Activated CD4-positive, alpha-beta T cell treated with anti-CD3 and anti-CD28 coated beads, Interleukin-2, amount 50 U/mL, for 1 hour (primary cell): ENCODE results near the gene RNF212.
"Not testable (repeated sequence)": the region's sequence is repeated elsewhere in the genome, so short reads cannot be mapped to it uniquely, and the experiment has no call there.

ENCODE experiments used
- DNase-seq: peaks from one replicate; pipeline ENCODE4 v3.0.0-alpha.2; 2020

RNF212 gene

DNA sequence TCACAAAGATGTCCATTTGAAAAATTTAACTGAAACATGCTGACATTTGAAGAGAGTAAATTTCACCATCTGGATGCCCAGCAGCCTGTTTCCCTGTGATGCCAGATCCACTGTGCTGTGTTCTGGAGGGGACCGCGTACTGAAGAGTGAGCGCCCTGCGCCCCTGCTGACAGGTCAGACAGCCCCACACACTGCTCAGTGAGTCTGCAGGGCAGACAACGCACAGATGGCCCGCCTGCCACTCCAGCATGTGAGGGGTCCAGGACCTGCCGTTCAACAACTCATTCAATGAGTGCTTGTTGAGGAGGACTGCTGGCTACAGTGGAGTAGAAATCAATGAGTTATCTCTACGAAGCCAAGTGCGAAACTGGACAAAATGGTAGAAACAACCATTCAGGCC is 52.7 kb downstream of the RNF212 start:
- DNase-seq, result no peak

DNA sequence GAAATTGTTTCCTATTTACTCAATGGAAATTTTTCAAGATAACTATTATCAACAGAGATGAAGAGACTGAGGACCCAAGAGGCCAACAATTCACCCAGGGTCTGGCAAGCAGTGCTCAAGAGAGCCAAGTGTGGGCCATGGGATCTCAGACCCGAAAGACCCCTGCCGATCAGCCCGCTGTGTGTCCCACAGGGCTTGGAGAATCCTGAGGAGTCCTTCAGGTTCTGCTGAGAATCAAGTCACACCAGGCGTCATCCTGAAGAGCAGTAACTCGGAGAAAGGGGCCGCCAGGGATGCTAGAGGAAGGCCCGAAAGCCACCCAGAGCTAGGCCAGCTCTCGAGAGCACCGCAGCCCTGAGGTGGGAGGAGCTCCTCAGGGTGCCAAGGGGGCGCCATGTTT is 53.2 kb downstream of the RNF212 start:
- no peak for DNase-seq

DNA sequence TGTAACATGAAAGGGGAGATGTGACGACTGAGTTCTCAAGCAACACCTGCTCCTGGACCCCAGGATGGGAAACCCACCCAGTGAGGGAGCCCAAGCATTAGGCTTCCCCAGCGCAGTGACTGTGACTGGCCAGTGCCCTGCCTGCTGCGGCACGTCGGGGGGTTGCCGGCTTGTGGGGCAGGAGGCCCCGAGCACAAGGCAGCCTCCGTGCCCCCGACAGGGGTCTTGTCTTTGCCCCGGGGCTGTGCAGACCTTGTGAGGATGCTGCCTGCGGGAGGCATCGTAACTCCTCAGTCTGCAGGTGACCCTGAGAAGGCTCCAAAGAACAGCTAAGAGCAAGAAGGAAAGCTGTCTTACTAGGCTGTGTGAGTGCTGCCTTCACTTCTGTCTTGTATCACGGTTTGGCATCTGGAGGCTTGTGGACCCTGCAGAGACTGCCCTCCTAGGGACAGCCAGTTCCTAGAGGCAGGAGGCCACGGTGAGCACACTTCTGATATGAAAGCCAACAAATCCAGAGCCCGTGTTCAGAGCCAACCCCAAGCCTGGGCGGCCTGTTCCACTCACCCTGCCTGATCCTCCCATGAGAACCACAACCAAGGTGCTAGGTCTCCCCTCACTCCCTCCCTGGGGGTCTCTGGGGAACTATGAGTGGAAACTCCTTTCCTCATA is 54.2 kb downstream of the RNF212 start:
- no peak for DNase-seq

DNA sequence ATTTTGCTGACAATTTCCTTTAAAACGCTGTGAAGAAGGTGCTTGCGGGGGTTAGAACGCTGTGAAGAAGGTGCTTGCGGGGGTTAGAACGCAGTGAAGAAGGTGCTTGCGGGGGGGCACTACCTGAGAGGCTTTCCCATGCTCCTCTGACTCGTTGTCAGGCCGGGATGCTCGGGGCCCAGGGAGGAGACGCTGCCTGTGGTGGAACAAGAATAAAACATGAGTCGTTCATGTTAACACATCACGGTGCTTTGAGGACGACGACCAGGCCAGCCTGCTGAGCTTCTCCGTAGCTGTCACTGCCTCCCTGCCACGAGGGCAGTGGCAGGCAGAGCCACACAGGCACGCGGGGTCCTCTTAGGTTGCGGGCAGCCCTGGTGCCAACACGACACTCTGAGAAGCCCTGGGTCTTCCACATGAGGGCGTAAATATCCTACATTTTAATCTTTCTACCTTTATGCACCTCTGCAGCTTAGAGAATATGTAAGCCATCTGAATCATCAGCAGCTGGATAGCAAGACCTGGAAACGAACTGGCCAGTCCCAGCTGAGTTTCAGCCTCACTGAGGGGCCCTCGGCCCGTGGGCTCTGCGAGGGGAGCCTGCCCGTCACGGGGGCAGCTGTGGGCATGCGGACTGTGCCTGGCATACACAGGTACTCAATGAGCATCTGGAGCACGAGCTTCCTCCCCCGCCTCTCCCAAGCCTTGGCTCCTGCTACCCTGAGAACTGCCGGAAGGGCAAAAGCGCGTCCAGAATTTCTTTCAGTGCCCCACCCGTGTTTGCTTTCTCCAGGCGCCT is 55.0 kb downstream of the RNF212 start:
- DNase-seq, result no peak

DNA sequence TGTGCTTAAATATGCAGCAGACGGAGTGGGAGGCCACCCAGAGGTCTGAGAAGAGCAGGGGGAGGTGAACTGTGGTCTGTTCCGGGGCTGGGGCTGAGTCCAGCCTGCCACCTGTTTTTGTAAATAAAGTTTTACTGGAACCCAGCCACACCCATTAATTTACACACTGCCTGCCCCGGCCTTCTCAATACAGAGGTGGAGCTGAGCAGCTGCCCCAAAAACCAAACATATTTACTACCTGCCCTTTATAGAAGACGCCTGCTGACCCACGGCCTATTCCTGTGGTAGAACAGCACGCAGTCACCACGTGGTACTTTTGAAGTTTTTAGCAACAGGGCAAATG is 56.0 kb downstream of the RNF212 start:
- no peak for DNase-seq

DNA sequence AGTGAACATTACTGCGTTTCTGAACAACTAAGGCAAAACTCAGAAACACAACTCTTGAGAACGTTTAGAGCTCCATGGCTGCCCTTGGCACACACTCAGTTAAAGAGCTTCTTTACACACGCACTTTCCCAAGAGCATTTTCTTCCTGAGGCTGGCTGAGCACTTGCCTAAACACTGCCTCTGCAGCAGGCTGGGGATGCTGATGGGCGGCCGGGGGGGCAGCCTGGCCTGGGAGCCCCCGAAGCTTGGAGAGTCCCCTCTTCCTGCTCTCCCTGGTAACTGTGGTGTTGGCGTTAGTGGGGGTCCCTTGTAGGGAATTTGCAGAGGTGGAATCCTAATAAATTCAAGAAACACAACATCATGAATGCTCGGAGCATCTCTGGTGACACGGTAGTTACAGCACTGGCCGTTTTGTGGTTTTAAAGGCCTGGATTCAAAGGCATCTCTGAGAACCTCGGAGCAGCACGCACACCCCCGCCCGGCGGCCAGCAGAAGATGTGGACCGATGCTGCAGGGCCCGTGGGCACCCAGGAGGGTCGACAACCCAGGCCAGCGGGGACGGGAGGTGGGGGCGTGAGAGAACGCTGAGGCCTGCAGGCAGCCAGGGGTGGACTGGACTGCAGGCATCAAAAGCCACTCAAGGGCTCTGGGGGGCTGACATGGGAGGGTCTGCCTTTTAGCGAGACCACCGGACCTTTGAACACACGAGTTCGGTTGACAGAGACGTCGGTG is 56.5 kb downstream of the RNF212 start:
- no peak for DNase-seq

DNA sequence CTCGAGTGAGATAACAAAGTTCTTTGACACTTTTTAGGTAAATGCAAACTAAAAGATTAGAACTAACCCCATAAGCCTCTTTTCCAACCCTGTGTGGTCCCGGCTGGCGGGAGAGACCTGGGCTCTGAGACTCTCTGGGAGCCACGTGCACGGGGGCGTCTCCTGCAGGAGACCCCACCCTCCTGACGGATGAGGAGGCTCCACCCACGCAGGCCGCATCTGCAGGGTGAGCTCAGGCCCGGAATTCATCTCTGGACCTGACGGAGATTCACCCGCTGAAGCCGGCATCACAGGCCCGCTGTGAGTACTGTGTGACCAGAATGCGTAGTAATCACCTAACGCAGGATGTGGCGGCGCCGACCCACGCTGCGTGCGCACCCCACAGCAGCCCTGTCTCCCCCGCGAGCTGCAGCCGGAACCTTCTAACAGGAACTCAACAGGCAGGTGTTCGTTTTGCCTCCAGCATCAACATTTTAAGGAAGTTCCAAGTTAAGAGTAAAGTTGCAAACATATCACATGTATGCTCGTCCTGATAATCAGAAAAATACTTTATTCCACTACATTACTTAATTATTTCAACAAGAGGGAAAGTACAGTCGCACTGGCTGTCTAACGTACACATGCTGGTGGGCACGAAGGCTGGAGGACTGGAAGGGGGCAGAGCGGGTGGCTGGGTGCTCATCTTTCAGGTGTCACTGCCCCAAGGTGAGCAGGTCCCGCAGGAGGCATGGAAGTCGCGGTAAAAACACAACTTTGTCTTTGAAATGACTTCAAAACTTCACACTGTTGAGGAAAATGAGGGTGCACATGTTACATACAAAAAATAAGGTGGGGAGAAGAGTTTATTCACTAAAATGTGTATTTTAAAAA is 57.4 kb downstream of the RNF212 start:
- peak; percentile 77 for DNase-seq

DNA sequence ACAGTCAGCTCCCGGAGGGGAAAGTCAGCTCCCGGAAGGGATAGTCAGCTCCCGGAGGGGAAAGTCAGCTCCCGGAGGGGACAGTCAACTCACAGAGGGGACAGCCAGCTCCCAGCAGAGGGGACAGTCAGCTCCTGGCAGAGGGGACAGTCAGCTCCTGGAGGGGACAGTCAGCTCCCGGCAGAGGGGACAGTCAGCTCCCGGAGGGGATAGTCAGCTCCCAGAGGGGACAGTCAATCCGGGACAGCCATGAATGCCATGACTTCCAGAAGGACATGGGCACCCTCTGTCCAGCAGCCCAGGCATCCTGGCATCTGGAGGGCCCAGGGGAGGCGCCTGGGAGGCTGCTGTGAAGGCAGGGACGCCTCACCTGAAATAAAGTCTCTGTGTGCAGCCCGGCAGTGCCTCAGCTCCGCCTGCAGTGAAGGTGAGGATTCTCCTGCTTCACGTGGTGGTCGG is 58.1 kb downstream of the RNF212 start:
- not testable (repeated sequence) for DNase-seq

DNA sequence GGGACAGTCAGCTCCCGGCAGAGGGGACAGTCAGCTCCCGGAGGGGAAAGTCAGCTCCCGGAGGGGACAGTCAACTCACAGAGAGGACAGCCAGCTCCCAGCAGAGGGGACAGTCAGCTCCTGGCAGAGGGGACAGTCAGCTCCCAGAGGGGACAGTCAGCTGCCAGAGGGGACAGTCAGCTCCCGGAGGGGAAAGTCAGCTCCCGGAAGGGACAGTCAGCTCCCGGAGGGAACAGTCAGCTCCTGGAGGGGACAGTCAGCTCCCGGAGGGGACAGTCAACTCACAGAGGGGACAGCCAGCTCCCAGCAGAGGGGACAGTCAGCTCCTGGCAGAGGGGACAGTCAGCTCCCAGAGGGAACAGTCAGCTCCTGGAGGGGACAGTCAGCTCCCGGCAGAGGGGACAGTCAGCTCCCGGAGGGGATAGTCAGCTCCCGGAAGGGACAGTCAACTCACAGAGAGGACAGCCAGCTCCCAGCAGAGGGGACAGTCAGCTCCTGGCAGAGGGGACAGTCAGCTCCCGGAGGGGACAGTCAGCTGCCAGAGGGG is 58.6 kb downstream of the RNF212 start:
- DNase-seq, result not testable (repeated sequence)

DNA sequence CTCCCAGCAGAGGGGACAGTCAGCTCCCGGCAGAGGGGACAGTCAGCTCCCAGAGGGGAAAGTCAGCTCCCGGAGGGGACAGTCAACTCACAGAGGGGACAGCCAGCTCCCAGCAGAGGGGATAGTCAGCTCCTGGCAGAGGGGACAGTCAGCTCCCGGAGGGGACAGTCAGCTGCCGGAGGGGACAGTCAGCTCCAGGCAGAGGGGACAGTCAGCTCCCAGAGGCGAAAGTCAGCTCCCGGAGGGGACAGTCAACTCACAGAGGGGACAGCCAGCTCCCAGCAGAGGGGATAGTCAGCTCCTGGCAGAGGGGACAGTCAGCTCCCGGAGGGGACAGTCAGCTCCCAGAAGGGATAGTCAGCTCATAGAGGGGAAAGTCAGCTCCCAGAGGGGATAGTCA is 59.5 kb downstream of the RNF212 start:
- not testable (repeated sequence) for DNase-seq

DNA sequence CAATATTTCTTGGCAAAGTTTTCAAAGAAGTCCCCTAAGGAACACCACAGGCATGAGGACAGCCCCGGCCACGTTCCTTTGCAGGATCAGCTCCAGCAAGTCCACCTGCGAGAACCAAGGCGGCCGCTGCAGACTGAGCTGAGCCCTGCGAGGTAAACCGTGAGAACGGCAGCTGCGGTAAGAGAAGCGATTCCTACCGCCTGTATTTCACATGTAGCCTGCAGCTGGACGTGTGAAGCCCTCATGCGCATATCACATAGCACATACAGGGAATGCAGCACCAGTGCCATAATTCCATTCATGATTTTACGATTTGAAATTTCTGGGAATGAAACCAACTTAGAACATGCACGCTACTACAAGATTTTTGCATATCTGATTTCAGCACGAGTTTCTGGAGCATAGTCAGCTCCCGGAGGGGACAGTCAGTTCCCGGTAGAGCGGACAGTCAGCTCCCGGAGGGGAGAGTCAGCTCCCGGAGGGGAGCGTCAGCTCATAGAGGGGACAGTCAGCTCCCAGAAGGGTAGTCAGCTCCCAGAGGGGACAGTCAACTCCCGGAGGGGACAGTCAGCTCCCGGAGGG is 60.2 kb downstream of the RNF212 start:
- DNase-seq, result no peak

DNA sequence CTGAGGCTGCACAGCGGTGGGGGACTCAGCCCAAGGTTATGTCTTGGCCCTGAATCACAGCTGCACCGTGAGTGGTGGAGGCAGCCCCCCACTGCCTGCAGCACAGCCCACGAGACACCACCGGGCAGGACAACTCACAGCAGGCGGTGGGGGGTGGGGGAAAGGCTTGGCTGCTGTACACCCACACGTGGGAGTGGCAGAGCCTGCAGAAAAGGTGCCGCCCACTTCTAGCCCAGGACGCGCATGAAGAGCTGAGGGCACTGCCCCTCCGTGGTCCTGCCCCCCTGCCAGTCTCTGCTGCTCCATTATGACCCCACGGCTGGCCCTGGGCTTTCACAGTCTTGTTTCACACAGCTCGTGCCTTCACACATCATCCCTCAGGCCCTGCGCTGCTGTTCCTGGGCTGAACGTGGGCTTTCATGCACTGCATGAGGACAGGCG is 61.1 kb downstream of the RNF212 start:
- no peak for DNase-seq

DNA sequence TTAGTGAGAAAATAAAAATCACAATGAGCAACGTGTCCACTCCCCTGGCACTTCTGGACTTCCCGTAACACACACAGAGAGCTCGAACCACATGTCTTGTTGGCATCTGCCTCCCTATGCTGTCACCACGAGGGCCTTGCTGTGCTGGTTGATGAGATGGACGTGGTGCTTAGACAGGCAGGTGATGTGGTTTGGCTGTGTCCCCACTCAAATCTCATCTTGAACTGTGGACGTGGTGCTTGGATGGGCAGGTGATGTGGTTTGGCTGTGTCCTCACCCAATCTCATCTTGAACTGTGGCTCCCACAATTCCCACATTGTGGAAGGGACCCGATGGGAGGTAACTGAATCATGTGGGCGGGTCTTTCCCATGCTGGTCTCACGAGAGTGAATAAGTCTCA is 61.9 kb downstream of the RNF212 start:
- no peak for DNase-seq

DNA sequence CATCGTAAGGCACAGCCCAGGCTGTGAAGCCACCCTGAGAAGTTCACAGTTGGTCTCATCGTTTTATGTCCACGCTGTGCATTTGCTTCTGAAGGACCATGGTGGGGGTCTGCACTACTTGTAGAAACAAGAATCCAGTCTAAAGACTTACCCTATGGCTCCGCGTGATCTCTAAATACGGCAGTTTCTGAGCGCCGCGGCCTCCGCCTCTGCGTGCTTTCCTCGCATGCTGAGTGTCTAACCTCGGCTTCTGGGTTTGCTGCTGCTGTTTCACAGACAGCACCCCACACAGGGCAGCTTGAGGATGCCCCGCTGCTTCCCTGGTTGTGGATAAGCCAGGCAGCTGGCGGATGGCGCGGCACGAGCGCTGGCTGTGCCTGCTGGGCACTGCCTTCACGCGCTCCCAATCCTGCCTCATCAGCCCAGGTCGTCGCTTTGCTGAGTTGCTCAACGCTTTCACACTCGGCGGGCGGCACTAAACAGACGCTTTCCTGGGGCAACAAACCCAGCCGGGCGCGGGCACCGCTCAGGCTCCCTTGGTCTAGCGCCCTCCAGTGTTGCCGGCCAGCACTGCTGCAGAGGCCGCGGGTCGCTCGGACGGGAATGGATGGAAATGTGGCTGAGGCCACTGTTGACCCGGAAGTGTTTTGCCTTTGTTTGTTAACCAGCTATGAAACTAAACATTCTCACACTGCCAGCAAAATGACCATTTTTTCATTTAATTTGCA is 62.7 kb downstream of the RNF212 start:
- DNase-seq, result no peak

DNA sequence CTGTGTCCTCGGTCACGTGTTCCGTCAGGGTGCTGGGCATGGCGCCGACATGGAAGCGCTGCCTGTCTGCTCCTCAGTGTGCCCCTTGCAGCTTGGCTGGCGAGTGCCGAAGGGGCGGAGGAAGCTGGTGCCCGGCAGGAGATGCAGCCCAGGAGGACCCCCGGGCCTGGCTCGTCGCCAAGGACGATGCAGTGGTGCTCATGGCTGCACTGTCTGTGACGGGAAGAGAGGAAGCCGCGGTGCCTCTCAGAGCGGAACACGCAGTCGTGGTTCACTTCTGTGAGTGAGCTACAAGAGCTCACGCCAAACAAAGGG is 63.8 kb downstream of the RNF212 start:
- no peak for DNase-seq

DNA sequence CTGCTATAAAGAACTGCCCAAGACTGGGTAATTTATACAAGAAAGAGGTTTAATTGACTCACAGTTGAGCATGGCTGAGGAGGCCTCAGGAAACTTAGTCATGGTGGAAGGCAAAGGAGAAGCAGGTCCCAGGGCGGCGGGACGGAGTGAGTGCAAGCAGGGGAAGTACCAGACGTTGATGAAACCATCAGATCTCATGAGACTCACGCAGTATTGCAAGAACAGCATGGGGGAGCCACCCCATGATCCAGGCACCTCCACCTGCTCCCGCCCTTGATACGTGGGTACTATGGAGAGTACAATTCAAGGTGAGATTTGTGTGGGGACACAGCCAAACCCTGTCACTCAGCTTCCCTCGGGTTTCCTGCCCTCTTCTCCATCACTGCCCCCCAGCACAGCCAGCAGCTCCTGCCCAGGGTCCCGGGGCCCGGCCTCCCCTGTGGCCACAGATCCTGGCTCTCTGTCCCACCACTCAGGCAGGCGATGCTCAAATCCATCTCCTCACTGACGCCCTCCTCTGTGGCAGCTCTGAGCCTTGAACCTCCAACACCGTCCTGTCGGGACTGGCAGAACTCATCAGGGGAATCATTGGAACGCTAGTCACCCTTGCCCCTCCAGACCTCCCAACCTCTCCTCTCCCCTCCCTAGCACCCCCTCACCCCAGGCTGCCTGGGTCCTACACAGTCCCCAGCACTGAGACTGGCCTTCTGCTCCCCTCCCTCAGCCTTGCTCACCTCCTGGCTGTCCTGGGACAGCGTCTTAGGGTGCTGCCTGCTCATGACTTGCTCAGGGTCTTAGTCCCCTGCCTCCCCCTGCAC is 64.4 kb downstream of the RNF212 start:
- DNase-seq, result no peak

DNA sequence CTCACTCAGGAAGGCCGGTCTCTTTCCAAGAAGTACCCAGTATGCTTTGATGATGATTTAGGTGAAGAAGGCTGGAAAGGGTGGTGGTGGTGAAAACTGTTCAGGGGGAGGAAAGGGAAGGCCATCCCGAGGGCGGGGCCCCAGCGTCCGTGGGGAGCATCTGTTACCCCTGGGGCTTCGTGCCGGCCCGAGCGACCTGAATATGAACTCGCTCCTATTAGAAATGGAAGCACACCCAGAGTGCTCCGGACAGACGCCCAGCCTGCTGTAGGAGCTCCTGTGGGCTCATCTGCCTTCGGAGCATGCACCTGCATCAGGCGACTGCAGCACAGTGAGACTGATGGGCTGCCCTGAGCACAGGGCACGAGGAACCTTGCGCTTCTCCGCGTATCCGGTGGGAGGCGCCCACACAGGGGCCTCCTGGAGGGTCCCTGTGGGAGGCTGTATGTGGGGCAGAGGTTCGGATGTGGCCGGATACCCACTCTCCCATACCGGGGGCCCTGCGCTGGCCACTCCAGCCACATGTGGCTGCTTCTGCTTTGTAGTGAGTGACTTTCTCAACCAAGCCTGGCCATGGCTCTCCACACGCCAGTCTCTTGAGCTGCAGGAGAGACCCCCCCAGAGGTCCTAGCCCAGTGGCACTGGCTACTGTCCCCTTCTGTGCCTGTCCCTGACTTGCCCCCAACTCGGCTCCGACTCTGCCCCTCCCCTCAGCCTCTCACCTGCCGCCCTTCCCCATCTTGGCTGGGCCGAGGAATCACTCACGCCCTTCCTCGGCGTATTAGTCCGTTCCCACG is 65.2 kb downstream of the RNF212 start:
- DNase-seq, result no peak

DNA sequence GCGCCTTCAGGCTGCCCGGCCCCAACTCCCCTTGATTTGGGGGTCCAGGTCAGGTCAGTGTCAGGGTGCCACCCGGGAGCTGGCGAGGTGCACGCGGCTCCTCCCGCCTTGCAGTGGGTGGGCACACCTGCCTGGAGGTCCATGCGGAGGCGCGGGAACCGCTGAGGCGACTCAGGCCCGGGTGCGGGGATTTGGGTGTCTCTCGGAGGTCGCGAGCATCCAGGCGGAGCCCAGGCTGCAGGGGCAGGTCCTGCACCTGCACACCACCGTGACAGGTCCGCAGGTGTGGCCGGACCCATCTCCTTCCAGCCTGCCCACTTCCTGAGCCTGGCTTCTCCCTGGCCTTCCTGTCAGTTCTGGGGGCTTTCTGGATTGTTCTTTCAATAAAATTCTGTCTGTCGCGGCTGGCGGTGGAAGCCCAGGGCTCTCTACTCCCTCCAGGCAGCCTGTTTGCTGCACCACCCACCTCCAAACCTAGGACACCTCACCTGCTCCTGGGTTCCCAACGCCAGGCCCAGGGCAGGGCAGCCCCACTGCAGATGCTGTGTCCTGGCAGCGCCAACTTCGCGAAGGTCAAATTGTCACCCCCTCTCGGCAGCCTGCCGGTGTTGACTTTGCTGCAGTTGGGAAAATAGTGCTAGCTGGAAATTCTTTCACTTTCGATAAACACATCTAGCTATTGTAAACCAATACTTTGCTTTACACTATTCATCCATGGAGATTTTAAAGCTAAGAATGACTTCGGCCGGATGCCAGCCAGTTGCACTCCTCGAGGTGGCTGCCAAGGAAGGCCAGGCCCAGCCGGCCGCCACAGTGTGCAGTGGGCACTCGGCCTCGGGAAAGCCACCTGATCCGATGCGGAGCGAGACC is 66.0 kb downstream of the RNF212 start:
- DNase-seq, result no peak

DNA sequence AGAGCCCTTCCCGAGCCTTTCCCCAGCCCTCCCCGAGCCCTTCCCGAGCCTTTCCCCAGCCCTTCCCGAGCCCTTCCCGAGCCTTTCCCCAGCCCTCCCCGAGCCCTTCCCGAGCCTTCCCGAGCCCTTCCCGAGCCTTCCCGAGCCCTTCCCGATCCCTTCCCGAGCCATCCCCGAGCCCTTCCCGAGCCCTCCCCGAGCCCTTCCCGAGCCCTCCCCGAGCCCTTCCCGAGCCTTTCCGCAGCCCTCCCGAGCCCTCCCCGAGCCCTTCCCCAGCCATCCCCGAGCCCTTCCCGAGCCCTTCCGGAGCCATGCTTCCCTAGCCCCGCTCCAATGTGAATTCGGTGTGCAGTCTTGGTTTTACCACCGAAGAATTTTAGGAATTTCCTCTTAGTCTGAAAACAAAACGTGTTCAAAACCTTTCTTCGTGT is 66.8 kb downstream of the RNF212 start:
- DNase-seq, result not testable (repeated sequence)
